Mammary epithelial cell (primary cell): ENCODE data around the gene KRI1.

Experiments
- CTCF ChIP-seq, 2 donors: IDR thresholded peaks in 1 of 2; conservative IDR thresholded peaks in 1 of 2; 2 replicates each; pipeline ENCODE4 v1.5.1; 2011 to 2012; ENCODE audit warnings: inconsistent platforms in 2 of 2, low read length in 2 of 2, mild to moderate bottlenecking in 2 of 2, control low read depth in 1 of 2, low read depth in 1 of 2; ENCODE audit not compliant: insufficient read depth in 1 of 2; ENCODE audit errors: extremely low read depth in 1 of 2
- EZH2 ChIP-seq: IDR thresholded peaks from 2 replicates; pipeline ENCODE4 v1.6.1; 2012; ENCODE audit warnings: low read length, inconsistent platforms, borderline replicate concordance

GRCh38 chr19:10508707-10509106 lies 57.1 kb downstream of the KRI1 start:
- no peak for TF ChIP-seq CTCF (conservative IDR thresholded peaks at IDR 0.05 in 1 of 2, IDR thresholded peaks at IDR 0.05 in 1 of 2; ENCODE audit: extremely low read depth in 1 of 2, insufficient read depth in 1 of 2, low read depth in 1 of 2, low read length in 2 of 2)
- TF ChIP-seq EZH2 = no peak
